ENCODE data around the gene RAB36. TPM values are rescaled to one million over a fixed set of nuclear protein-coding genes. Genes with fewer than 3 reads are reported as not detected.

Gene RAB36
- polyA plus RNA-seq, 1 donor from 2014 or later, result 3.2 TPM

- Histone ChIP-seq H4K20me1 (ENCODE audit: insufficient read depth) (no peaks in the 10 kb centered on the region), H3K9ac (ENCODE audit: low read length) (no peak overlapping the region), H3K27me3 (ENCODE audit: insufficient read depth, low read depth, low read length) (no peaks in the 10 kb centered on the region), H3K27ac (ENCODE audit: low read length) (no peak overlapping the region), H3K4me3 (ENCODE audit: low read length) (no peak overlapping the region), H3K9me2 (ENCODE audit: insufficient read depth, low read length) (no peaks in the 10 kb centered on the region), H3K79me2 (replicated peaks; ENCODE audit: insufficient read depth, low read length) (no peaks in the 10 kb centered on the region), H3K9me3 (ENCODE audit: low read length) (no peaks in the 10 kb centered on the region), H3F3A (ENCODE audit: insufficient read depth, low read length, poor library complexity, severe bottlenecking) (no peaks in the 10 kb centered on the region), H3K4me2 (ENCODE audit: low read length) (no peak overlapping the region), H3K36me3 (ENCODE audit: insufficient read depth, low read length) (no peaks in the 10 kb centered on the region), H2AFZ (ENCODE audit: low read depth, low read length) (no peak overlapping the region)
- TF ChIP-seq EP300 (conservative IDR thresholded peaks at IDR 0.05; ENCODE audit: poor library complexity, severe bottlenecking) (no peak), CTCF (IDR thresholded peaks at IDR 0.05; ENCODE audit: poor library complexity, severe bottlenecking) (no peak), POLR2AphosphoS5 (IDR thresholded peaks at IDR 0.05) (no peak), SMC3 (conservative IDR thresholded peaks at IDR 0.05; ENCODE audit: poor library complexity) (no peak), MXI1 (conservative IDR thresholded peaks at IDR 0.05; ENCODE audit: poor library complexity, severe bottlenecking) (no peak), TAF1 (IDR thresholded peaks at IDR 0.05; ENCODE audit: low read depth) (no peak), RAD21 (conservative IDR thresholded peaks at IDR 0.05) (no peak), EZH2 (IDR thresholded peaks at IDR 0.05; ENCODE audit: borderline replicate concordance, insufficient read depth, low read length, poor library complexity, severe bottlenecking) (no peak)
- TF ChIP-seq, protein P1, sequence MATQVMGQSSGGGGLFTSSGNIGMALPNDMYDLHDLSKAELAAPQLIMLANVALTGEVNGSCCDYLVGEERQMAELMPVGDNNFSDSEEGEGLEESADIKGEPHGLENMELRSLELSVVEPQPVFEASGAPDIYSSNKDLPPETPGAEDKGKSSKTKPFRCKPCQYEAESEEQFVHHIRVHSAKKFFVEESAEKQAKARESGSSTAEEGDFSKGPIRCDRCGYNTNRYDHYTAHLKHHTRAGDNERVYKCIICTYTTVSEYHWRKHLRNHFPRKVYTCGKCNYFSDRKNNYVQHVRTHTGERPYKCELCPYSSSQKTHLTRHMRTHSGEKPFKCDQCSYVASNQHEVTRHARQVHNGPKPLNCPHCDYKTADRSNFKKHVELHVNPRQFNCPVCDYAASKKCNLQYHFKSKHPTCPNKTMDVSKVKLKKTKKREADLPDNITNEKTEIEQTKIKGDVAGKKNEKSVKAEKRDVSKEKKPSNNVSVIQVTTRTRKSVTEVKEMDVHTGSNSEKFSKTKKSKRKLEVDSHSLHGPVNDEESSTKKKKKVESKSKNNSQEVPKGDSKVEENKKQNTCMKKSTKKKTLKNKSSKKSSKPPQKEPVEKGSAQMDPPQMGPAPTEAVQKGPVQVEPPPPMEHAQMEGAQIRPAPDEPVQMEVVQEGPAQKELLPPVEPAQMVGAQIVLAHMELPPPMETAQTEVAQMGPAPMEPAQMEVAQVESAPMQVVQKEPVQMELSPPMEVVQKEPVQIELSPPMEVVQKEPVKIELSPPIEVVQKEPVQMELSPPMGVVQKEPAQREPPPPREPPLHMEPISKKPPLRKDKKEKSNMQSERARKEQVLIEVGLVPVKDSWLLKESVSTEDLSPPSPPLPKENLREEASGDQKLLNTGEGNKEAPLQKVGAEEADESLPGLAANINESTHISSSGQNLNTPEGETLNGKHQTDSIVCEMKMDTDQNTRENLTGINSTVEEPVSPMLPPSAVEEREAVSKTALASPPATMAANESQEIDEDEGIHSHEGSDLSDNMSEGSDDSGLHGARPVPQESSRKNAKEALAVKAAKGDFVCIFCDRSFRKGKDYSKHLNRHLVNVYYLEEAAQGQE (IDR thresholded peaks at IDR 0.05; ENCODE audit: borderline replicate concordance), result no peak
Observed at GRCh38 chr22:23116506-23117263, 28.6 kb upstream of the RAB36 start.

- no peak overlapping the region for H3K27ac ChIP-seq (ENCODE audit: low read length)
- H3K9me2 ChIP-seq (ENCODE audit: insufficient read depth, low read length), result no peaks in the 10 kb centered on the region
- no peak overlapping the region for H3K4me3 ChIP-seq (ENCODE audit: low read length)
- no peak overlapping the region for H3K4me2 ChIP-seq (ENCODE audit: low read length)
- no peaks in the 10 kb centered on the region for H4K20me1 ChIP-seq (ENCODE audit: insufficient read depth)
- TF ChIP-seq MXI1 (conservative IDR thresholded peaks at IDR 0.05; ENCODE audit: poor library complexity, severe bottlenecking) (no peak), RAD21 (conservative IDR thresholded peaks at IDR 0.05) (no peak), POLR2AphosphoS5 (IDR thresholded peaks at IDR 0.05) (no peak), SMC3 (conservative IDR thresholded peaks at IDR 0.05; ENCODE audit: poor library complexity) (no peak), EZH2 (IDR thresholded peaks at IDR 0.05; ENCODE audit: borderline replicate concordance, insufficient read depth, low read length, poor library complexity, severe bottlenecking) (no peak), TAF1 (IDR thresholded peaks at IDR 0.05; ENCODE audit: low read depth) (no peak), CTCF (IDR thresholded peaks at IDR 0.05; ENCODE audit: poor library complexity, severe bottlenecking) (no peak), EP300 (conservative IDR thresholded peaks at IDR 0.05; ENCODE audit: poor library complexity, severe bottlenecking) (no peak)
- TF ChIP-seq, protein P1 (IDR thresholded peaks at IDR 0.05; ENCODE audit: borderline replicate concordance), result no peak
- no peaks in the 10 kb centered on the region for H3K79me2 ChIP-seq (replicated peaks; ENCODE audit: insufficient read depth, low read length)
- H3F3A ChIP-seq (ENCODE audit: insufficient read depth, low read length, poor library complexity, severe bottlenecking), result no peaks in the 10 kb centered on the region
- H3K36me3 ChIP-seq (ENCODE audit: insufficient read depth, low read length), result no peaks in the 10 kb centered on the region
- H3K9me3 ChIP-seq (ENCODE audit: low read length), result no peaks in the 10 kb centered on the region
- no peak overlapping the region for H3K9ac ChIP-seq (ENCODE audit: low read length)
- H3K27me3 ChIP-seq (ENCODE audit: insufficient read depth, low read depth, low read length), result no peaks in the 10 kb centered on the region
- no peak overlapping the region for H2AFZ ChIP-seq (ENCODE audit: low read depth, low read length)
Observed at GRCh38 chr22:23117275-23117674, 28.0 kb upstream of the RAB36 start.

Data from neural cell (in vitro differentiated cells).